CD4-positive, alpha-beta T cell treated with Interleukin-17A for 4 hours (primary cell): ENCODE measurements around the gene HLA-F.

ENCODE experiments used
- DNase-seq: peaks from one replicate; pipeline ENCODE4 v3.0.0-alpha.2; 2020; ENCODE audit warnings: mixed read lengths

Gene HLA-F

DNA sequence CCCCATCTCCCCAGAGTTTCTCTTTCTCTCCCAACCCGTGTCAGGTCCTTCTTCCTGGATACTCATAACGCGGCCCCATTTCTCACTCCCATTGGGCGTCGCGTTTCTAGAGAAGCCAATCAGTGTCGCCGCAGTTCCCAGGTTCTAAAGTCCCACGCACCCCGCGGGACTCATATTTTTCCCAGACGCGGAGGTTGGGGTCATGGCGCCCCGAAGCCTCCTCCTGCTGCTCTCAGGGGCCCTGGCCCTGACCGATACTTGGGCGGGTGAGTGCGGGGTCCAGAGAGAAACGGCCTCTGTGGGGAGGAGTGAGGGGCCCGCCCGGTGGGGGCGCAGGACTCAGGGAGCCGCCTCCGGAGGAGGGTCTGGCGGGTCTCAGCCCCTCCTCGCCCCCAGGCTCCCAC is at the start of gene HLA-F:
Gene HLA-F, plus strand, starts transcription at position 173 of the 404 bp plus-strand sequence. Its CDS starts 30 bp downstream, at position 203.
- DNase-seq = peak; percentile 83

- DNase-seq = no peak
Observed at GRCh38 chr6:29674008-29674407, 49.2 kb upstream of the HLA-F start.

DNA sequence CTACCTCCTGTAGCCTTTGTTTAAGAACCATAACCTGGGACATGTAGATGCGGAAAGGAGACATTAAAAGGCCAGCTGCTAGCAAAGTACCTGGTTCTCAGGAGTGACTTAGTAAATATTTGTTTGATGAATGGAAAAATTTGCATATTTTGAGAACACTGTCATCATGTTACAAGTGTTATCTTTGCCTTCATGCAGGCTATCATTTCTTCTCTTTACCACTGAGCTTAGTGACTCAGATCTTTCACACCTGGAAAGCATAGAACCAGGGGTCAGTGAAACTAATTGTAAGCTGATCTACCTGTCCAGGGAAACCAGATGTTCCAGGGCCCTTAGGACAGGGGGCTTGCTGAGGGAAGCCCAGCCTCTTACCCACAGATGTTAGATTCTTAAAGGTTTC is 47.7 kb upstream of the HLA-F start:
- no peak for DNase-seq

DNA sequence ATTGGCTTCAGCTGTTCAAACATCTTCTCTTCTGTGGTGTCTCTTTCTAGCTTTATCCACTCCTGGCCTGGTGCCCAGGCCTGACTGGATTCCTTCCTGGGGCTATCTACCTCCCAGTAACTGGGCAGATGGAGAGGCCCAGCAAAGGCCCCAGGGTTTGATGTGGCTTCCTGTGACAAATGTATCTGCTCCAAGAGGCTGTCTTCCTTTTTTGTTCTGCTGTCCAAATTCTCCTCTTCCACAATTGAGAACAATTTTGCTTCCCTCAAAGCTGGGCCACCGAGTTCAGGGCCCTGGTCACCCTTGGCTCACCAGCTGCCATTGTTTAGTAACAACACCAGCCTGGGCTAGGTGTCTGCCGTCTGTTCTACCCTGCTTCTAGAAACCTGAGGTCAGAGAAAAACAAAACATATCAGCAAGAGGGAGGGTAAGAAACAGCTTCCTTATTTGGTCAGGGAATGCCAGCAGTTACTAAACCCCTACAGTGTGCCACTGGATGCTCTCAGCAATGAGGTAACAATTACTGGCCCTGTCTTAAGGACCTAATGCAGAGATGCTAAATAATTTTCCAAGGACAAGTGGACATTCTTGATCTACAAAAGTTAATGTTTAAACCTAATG is 46.1 kb upstream of the HLA-F start:
- DNase-seq = no peak

GRCh38 chr6:29678114-29678513 is 45.1 kb upstream of the HLA-F start:
- DNase-seq = no peak

DNA sequence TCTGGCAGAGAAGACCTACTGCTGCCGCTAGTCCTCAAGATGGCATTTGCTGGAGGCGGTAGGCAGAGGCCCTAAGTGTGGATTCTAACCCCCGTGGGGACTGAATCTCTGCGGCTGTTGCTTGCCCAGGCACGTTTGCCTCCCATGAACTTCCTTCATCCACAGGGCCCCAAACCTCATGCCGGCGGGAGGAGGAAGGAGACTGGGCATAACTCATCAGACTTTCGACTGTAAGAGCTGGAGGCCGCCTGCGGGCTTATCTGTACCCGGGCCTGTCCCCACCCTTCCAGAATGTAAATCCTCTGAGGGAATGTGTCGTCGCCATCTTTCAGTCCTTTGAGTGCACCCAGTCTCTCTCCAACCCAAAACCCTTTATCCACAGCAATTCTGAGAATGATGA is 43.3 kb upstream of the HLA-F start:
- no peak for DNase-seq

DNA sequence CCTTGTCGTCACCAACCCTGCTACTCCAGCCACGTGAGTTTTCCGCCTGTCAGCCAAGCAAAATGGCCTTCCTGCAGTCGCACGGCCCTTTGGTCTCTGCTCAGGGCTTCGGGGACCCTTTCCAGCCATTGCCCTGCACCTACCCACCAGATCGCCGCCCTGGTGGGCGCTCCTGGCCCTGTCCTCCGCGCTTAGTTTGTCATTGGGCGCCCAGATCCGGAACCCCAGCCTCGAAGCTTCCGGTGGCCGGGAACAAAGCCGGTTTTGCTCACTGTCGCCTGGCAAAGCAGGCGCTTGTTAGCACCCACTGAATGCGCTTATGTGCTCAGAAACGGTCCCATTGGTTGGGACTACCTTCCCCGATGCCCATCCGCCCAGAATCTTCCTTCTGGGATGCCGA is 42.8 kb upstream of the HLA-F start:
- DNase-seq = no peak

GRCh38 chr6:29680904-29681303 is 42.3 kb upstream of the HLA-F start, which contains the start of gene ZFP57:
ZFP57 (minus strand) TSS chr6:29681152; CDS start chr6:29677003, 4,149 bp downstream.
- no peak for DNase-seq

DNA sequence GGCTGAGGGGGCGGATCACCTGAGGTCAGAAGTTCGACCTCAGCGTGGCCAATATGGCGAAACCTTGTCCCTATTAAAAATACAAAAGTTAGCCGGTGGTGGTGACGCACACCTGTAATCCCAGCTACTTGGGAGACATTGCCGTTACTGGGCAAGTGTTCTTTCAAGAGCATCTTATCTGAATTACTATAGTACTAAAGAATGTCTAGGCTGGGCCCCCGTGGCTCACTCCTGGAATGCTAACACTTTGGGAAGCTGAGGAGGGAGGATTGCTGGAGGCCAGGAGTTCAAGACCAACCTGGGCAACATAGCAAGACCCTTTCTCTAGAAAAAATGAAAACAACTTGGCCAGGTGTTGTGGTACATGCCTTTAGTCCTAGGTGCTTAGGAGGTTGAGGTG is 41.4 kb upstream of the HLA-F start:
- DNase-seq = no peak

DNA sequence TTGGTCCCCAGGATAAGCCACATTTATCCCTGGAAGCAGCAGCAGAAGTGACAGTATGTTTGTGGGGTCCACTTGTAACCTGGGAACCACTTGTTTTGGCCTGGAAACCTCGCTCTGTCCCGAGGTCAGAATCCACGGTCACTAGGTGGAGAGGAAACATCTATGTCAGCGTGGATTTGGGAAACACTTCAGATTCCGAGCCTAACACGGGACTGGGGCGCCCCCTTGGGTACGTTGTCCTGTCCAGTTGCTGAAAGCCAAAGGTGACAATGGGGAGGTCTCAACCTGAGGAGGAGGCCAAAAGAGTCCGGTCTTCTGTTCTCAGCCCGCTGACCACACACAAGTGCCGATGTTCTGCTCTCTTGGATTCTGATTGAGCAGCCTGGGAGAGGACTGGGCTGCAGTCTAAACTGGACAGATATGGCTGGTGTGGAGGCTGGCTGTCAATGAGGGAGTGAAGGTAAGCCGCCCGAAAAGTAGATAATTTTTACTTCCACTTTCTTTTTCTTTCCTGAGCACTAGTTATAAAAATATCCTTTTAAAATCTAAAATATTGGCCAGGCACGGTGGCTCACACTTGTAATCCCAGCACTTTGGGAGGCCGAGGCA is 37.4 kb upstream of the HLA-F start:
- no peak for DNase-seq

GRCh38 chr6:29694637-29695036 is 28.6 kb upstream of the HLA-F start:
- DNase-seq = no peak

DNA sequence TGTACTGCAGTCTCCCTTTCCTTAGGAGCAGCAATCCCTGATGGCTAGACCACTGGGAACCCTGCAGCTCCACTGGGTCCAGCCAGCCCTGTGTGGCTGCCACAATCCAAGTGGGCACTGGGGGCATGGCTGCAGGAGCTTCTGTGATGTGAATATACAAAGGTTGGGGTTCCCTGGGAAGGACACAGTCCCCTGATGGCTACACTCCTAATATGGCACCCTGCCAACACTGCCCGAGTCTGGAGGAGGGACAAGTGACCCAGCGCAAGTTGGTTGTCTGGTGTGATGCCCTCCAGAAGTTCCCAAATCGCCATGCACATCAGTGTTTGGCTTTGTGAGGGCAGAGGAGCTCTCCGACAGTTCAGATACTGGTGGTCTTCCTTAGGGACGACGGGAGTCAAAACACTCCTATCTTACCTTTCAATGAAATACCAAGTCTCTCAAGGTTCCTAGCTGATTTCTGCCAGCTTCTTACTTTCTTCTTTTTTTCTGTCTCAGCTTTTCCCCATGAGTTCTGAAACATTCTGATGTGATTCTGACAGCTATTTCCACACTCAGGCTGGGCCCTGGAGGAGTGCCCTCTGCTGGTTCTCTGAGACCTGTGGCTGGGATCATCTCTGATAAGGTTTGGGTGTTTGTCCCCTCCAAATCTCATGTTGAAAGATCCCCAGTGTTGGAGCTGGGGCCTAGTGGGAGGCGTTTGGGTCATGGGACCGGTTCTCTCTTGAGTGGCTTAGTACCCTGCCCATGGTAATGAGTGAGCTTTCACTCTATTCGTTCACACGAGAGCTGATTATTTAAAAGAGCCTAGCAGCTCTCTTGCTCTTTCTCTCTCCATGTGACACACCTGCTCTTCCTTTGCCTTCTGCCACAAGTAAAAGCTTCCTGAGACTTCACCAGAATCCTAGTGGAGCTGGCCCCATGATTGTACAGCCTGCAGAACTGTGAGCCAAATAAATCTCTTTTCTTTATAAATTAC is 26.8 kb upstream of the HLA-F start:
- no peak for DNase-seq

- peak; percentile 85 for DNase-seq
Observed at GRCh38 chr6:29702519-29703103, 20.6 kb upstream of the HLA-F start.

DNA sequence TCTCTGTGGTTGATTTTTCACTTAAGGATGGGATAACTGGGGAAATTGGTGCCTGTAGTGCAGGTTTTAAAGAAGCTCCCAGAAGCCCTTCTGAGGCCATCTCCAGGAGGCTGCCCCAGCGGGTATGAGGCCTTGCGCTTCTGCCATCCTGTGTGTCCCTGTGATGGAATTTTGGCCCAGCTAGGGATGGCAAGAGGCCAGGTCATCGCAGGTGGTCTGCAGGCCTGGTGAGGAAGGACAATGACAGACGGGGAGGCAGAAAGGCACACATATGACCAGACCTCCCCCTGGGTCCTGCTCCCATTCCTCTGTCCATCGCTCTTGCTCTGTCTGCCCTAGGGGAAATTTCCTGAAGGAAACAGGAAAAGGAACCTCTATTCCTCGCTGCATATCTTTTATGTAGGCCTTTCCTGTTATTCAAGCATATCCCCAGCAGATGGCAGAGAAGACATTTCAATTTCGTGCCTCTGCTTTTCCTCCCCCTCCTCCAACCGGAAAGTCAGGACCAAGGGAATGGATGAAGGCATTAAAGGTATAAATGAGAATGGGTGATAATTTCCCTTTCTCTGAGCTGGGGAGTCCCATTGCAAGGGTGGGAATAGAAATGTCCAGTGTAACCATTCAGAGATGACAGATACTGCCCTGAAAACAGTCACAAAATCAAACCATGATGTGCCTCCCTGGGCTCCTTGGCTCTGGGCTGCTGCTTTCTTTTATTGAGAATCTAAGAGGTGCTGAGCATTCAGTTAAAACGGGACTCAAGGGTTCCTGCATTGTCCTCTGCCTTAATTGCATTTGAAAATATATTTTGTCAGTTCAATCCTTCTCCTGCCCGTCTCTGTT is 17.6 kb upstream of the HLA-F start:
- DNase-seq = peak; percentile 30

DNA sequence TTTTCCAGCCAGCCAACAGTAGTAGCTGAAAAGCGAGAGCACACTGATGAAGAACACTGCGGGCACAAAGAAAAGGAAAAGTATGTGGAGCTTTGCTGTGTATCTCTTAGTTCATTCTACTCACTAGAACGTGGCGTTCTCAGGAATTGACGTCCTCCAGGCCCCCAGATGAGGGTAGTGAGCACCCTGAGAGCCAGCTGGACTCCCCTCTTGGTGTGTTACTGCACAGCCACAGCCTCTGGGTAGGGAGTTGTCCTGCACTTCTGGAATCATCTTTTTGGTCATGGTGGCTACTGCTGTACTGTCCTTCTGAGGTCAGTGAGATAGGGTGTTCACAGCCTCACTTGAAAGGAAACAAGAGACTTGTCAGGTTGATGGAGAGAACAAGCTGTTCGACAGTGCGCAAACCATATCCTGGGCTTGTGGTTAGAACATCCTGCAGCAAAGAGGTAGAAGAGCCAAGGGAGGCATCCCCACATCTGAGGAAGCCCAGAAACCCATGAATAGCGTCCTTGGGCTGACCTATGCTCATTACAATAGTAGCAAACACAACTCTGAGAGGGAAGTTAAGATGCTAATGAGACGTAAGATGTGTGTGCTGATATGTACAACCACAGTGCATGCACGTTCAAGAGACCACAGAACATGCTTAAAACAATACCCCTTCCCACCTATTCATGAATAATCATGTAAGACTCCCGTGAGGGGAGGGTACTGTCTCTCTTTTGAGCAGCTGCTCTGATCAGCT is 14.6 kb upstream of the HLA-F start:
- peak; percentile 76 for DNase-seq

GRCh38 chr6:29709188-29709587 is 14.0 kb upstream of the HLA-F start:
- DNase-seq = no peak

- no peak for DNase-seq
Observed at GRCh38 chr6:29710281-29710941, 12.8 kb upstream of the HLA-F start.

DNA sequence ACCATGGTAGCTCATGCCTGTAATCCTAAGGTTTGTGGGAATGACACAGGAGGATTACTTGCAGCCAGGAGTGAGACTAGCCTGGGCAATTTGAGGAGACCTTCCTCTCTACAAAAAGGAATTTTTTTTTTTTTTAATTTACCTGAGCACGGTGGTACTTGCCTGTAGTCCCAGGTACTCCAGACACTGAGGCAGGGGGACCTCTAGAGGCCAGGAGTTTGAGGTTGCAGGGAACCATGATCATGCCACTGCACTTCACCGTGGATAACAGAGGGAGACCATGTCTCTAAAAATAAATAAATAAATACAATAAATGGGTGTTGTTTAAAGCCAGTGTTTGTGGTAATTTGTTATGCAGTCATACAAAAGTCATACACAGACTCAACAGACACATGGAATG is 2.4 kb upstream of the HLA-F start:
- peak; percentile 65 for DNase-seq

GRCh38 chr6:29723666-29724588 is 693 bp downstream of the HLA-F start:
- peak; percentile 87 for DNase-seq
